Breast epithelium (tissue), 4 donors: ENCODE measurements around the gene ST7L. TPM values are rescaled to one million over a fixed set of nuclear protein-coding genes. Genes with fewer than 3 reads are reported as not detected.

Experiments used
- DNase-seq, 2 donors: peaks; one replicate each; pipeline ENCODE4 v3.0.0-alpha.2; 2019; ENCODE audit warnings: low spot score in 2 of 2
- H3K27ac ChIP-seq, 2 donors: fragments of 200-600 bp; sonication (generic) in 1 of 2; one replicate each; pipeline ENCODE4 v1.5.1; 2016 to 2019; ENCODE audit warnings: mild to moderate bottlenecking in 1 of 2
- H3K27me3 ChIP-seq, 2 donors: fragments of 200-600 bp; sonication (generic) in 1 of 2; one replicate each; pipeline versions ENCODE4 v1.5.1 to v1.6.0; 2017 to 2019; ENCODE audit warnings: control low read depth in 1 of 2, mild to moderate bottlenecking in 1 of 2
- H3K36me3 ChIP-seq: fragments of 200-600 bp; one replicate; pipeline ENCODE4 v1.5.1; 2019
- H3K4me1 ChIP-seq, 2 donors: fragments of 200-600 bp; sonication (generic); one replicate each; pipeline ENCODE4 v1.5.1; 2016 to 2019; ENCODE audit warnings: control low read depth in 1 of 2
- H3K4me3 ChIP-seq, 3 donors: fragments of 200-600 bp; sonication (generic); 1 replicate in 2 of 3; 2 replicates in 1 of 3; pipeline ENCODE4 v1.5.1; 2016 to 2019; ENCODE audit warnings: mild to moderate bottlenecking in 3 of 3, moderate library complexity in 2 of 3
- H3K9me3 ChIP-seq, 2 donors: fragments of 200-600 bp; sonication (generic) in 1 of 2; one replicate each; pipeline ENCODE4 v1.5.1; 2016 to 2019; ENCODE audit warnings: control low read depth in 1 of 2
- CTCF ChIP-seq, 3 donors: fragments of 450-650 bp; IDR thresholded peaks; one replicate each; pipeline ENCODE4 v1.5.1; 2016 to 2017; ENCODE audit warnings: antibody characterized with exemption in 3 of 3, mild to moderate bottlenecking in 3 of 3, moderate library complexity in 3 of 3
- POLR2A ChIP-seq: fragments of 450-650 bp; IDR thresholded peaks from one replicate; pipeline ENCODE4 v1.6.1; 2016; ENCODE audit warnings: antibody characterized with exemption, mild to moderate bottlenecking, moderate library complexity
- POLR2AphosphoS5 ChIP-seq, 3 donors: sonication (generic); formaldehyde crosslinking; IDR thresholded peaks; one replicate each; pipeline ENCODE4 v1.6.1; 2017; ENCODE audit warnings: antibody characterized with exemption in 3 of 3
- intact Hi-C: fragments of 100-400 bp; cut with DNase I; formaldehyde crosslinking; loops from one replicate; pipeline ENCODE4 v1.15.1; 2023; ENCODE audit warnings: low total_unique reads
- total RNA-seq, 3 donors: library from RNA; depleted of rRNA; stranded (reverse); fragments of >200 nt; gene quantifications; one replicate each; pipeline ENCODE4 v1.1.0, GENCODE V29; 2016

ST7L gene
- total RNA-seq, 3 donors from 2014 or later = 20.6 to 36.0 (median 25.9) TPM

- no peak overlapping the region for H3K27ac ChIP-seq
- no peaks in the 10 kb centered on the region for H3K27me3 ChIP-seq
- TF ChIP-seq CTCF (IDR thresholded peaks at IDR 0.05) (no peak), POLR2AphosphoS5 (IDR thresholded peaks at IDR 0.05) (no peak), POLR2A (no peak)
- no peaks in the 10 kb centered on the region for H3K36me3 ChIP-seq
- no peaks in the 10 kb centered on the region for H3K9me3 ChIP-seq
- DNase-seq = no peak
- intact Hi-C loops = no loop called here
- H3K4me3 ChIP-seq = no peak overlapping the region
- no peaks in the 10 kb centered on the region for H3K4me1 ChIP-seq
These were observed 69.4 kb downstream of the ST7L start for GRCh38 chr1:112549590-112549989.

GRCh38 chr1:112548547-112548946, 70.4 kb downstream of the ST7L start:
- Histone ChIP-seq H3K27ac (no peak overlapping the region), H3K4me3 (no peak overlapping the region), H3K9me3 (no peaks in the 10 kb centered on the region), H3K4me1 (no peaks in the 10 kb centered on the region), H3K36me3 (no peaks in the 10 kb centered on the region), H3K27me3 (no peaks in the 10 kb centered on the region)
- intact Hi-C loops = no loop called here
- DNase-seq = no peak
- no peak for TF ChIP-seq POLR2A
- TF ChIP-seq CTCF (IDR thresholded peaks at IDR 0.05) = no peak
- no peak for TF ChIP-seq POLR2AphosphoS5 (IDR thresholded peaks at IDR 0.05)

GRCh38 chr1:112546076-112546475, 72.9 kb downstream of the ST7L start:
- H3K36me3 ChIP-seq = no peaks in the 10 kb centered on the region
- intact Hi-C loops = no loop called here
- no peak overlapping the region for H3K27ac ChIP-seq
- H3K27me3 ChIP-seq = no peaks in the 10 kb centered on the region
- H3K9me3 ChIP-seq = no peaks in the 10 kb centered on the region
- TF ChIP-seq POLR2AphosphoS5 (IDR thresholded peaks at IDR 0.05) (no peak), CTCF (IDR thresholded peaks at IDR 0.05) (no peak), POLR2A (no peak)
- no peaks in the 10 kb centered on the region for H3K4me1 ChIP-seq
- DNase-seq = no peak
- H3K4me3 ChIP-seq = no peak overlapping the region

- intact Hi-C loops = no loop called here
These were observed 74.2 kb downstream of the ST7L start for GRCh38 chr1:112544751-112545150.

More at GRCh38 chr1:112544751-112545150, 74.2 kb downstream of the ST7L start:
- Histone ChIP-seq H3K36me3 (no peaks in the 10 kb centered on the region), H3K9me3 (no peaks in the 10 kb centered on the region), H3K27ac (no peak overlapping the region), H3K4me1 (no peaks in the 10 kb centered on the region), H3K27me3 (no peaks in the 10 kb centered on the region), H3K4me3 (no peak overlapping the region)
- DNase-seq = no peak
- TF ChIP-seq POLR2AphosphoS5 (IDR thresholded peaks at IDR 0.05) = no peak
- no peak for TF ChIP-seq POLR2A
- TF ChIP-seq CTCF (IDR thresholded peaks at IDR 0.05) = no peak
